Measurements from ENCODE around the gene SPECC1.
"Not testable (repeated sequence)": the region's sequence is repeated elsewhere in the genome, so short reads cannot be mapped to it uniquely, and the experiment has no call there.

Gene SPECC1

DNA sequence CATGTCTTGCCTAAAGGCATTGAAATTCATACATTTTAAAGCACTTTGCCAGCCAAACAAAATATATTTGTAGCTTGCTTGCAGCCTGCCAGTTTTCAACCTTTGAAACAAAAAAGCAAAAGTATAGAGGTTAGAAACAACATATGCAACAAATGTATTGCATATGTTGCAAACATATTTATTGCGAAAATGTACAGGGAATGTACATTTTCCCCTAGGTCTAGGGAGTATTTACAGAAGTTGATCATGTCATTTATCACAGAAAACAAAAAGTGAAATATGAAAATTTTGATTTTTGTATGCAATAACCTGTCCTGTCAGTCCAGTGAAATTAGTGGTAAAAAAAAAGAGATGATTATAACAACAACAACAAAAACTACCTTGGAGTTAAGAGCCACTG, 171.5 kb downstream of the SPECC1 start:
- DNase-seq, result no peak

DNA sequence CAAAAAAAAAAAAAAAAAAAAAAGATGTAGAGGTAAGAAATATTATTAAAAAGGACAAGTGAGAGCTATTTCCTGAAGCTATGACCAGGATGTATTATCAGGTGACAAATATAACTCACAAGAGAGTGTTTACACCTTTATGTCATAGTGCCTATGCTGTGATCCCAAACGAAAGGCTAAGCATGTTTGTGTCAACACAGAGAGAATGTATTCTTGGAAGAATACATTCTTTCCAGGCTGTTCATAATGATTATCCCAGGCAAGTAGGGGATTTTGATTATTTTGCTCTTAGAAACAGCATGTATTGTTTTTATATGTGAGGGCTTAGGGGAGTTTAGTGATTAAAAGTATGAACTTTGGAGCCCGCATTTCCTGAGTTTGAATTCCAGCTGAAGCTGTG, 175.0 kb downstream of the SPECC1 start:
- DNase-seq, result no peak

DNA sequence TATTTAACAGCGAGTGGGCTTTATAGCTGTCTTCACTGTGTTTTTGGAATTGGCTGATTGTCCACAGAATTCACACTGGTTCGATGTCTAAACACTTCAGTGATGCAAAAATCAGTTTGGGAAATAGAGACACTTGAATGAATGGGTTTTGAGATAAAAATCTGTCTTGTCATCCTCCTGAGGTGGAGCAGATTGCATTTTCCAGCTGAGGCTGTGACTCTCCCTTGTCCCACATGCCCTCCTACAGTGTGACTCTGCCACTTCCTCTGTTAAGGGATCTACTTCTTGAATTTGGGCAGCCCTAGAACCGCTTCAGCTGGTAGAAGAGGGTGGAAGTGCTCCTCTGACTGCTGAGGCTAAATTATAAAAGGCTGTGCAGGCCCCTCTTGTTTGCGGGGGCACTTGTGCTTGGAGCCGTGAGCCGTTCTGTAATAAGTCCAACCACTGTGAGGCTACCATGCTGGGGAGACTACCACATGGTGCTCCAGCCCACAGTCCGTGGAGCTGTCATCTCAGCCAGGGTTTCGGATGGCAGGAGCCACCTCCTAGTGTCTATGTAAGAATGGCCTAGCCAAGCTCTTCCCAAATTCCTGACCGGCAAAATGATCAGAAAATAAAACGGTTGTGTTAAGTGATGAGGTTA, 175.9 kb downstream of the SPECC1 start:
- no peak for DNase-seq

DNA sequence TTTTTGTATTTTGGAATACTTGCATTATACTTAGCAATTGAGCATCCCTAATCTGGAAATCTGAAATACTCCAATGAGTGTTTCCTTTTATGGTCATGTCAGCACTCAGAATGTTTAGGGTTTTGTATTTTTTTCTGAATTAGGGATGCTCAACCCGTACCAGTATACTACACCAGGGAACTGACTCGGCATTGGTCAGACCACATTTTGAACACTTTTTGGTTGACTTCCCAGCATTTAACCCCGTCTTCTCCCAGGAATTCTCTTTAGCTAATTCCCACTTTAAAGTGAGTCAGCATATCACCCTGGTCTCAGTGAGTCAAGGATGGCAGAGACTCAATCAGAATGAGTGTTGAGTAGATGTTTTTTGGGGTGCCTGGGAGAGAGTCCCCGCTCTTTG, 177.9 kb downstream of the SPECC1 start:
- DNase-seq, result no peak

DNA sequence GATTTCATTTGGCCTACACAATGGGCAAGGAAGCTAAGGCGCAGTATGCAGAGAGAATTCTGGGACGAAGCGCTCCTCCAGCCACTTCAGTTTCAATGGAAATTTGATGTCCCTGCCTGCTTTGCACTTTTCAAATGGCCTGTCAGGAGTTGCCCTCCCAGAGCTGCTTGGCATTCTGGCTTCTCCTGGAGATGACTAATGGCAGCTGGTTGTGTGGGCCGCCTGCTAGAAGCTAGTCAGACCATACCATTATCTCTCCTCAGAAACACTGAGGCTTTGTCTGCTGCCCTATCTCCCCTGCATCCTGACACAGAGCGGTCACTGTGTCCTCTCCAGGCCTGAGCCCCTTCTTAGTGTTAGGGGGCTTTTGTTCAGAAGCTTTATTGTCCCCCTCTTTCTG, 180.1 kb downstream of the SPECC1 start:
- DNase-seq, result no peak

DNA sequence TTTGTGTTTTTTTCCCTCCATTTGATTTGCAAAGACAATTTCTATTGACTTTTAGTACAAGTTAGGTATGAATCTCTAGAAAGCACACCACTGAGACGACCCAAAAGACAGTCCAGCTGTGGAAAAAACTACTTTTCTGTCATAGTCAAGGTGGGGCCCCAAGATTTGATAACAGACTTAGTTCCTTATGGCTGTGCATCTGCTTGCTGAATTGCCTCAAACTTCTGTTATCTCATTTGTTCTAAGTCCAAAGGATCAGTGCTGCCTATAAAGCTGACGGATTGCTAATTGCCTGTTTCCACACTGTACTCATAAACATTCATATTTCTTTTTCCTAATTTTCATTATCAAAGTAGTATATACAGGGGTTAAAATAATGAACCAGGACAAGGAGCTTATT, 180.8 kb downstream of the SPECC1 start:
- no peak for DNase-seq

DNA sequence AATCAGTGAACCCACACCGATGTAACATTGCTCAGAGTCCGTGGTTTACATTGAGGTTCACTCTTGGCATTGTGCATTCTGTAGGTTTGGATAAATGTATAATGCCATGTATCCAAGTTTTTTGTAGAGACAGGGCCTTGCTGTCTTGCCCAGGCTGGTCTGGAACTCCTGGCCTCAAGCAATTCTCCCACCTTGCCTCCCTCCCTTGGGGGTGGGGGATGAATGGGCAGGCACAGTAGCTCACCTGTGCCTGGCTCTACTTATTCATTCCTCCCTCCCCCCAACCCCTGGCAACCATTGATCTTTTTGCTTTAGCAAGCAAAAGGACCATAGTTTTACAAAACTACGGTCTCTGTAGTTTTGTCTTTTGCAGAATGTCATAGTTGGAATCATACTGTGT, 181.4 kb downstream of the SPECC1 start:
- no peak for DNase-seq

DNA sequence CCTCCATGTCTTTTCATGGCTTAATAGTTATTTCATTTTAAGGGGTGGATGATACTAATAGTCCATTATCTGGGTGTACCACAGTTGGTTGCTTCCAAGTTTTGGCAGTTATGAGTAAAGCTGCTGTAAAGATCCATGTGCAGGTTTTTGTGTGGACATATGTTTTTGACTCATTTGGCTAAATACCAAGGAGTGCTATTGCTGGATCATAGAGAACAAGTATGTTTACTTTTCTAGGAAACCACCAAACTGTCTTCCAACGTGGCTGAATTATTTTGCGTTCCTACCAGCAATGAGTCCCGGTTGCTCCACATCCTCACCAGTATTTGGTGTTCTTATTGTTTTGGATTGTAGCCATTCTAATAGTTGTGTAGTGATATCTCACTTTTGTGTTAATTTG, 181.9 kb downstream of the SPECC1 start:
- no peak for DNase-seq

DNA sequence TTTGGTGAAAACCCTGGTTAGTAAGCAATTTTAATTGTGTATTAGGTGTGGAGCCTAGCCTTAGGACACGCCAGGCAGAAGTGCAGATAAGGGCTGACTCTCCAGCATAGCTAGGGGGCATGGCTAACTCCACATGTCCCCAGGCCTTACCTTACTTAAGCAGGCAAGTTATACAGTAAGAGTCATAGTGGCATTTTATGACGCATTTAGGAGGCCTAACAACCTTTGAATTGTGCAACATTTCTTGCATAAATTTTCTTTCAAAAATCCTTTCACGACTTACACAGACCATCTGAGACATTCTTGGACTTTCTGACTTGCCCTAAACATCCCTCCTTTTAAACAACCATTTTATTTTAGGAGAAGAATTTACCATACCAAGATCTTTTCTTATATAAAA, 187.1 kb downstream of the SPECC1 start:
- DNase-seq, result not testable (repeated sequence)

DNA sequence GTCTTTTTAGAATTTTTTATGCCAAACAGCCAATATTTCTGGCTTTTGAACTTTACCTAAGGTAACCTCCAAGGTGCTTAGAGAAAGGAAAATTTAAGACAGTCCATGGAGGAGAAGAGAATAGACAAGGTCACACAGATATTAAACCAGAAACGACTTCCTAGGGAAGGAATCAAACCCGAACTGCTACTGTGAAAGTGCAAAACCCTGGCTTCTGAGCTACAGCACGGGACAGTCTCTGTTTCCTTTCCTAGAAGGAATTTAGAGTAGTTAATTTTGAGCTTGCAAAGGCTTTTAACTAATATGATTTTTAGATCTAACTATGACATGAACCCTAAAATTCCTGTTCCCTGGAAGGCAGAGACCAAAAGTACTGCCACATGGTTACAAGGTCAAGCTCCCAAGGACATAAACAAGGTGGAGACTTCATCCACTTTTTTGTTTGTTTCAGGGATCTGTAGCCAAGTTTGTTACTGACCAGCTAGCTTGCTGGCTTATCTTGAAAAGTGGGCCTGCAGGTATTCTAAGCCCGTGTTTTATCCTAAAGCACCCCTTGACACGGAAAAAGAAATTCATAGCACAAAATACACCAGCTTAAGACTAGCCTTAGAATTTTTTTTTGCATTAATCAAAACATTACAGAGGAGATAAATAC, 188.2 kb downstream of the SPECC1 start:
- no peak for DNase-seq

DNA sequence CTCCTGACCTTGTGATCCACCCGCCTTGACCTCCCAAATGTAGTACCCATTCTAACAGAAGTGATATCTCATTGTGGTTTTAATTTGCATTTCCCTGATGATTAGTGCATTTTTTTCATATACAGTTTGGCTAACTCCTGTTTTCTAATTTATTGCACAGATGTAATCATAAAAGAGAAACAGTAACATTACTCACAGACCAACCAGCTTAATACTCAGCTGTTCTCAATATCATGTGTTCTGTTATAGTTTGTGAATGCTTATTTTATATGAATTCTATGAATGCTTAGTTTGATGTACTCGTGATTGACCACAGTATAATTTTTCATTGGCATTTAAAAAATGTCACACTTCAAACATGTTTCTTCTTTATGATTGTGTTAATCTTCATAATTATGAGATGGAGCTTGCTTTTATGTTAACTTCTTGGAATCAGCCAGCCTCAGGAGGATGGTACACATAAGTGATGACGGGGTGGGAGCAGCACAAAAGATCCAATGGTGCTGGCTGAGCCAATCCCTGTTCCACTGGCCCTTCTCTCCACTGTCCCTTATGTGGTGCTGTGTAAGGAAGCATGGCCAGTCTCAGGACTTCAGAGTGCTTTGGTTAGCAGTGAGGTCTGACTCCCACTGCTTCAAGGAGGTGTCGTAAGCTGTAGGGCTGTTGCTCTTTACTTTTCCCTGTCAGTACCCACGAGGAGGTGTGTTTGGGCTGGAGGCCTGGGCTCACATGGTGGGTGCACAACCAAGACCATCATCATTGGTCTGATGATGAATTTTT, 191.0 kb downstream of the SPECC1 start:
- no peak for DNase-seq

DNA sequence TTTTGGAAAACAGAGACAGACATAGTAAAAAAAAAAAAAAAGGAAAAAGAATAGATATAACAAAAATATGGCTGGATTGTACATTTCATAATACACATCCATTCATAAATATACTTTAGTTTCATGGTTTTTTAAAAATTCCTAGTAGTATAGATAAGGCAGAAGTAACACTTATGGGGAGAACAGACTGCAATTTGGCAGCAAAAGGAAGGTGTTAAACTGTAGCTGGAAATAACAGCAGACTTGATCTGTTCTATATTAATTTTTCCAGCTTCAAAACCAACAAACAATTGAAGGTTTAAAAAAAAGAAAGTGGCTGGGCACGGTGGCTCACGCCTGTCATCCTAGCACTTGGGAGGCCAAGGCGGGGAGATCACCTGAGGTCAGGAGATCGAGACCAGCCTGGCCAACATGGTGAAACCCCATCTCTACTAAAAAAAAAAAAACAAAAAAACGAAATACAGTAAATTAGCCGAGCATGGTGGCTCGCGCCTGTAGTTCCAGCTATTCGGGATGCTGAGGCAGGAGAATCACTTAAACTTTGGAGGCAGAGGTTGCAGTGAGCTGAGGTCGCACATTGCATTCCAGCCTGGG, 191.8 kb downstream of the SPECC1 start:
- no peak for DNase-seq

DNA sequence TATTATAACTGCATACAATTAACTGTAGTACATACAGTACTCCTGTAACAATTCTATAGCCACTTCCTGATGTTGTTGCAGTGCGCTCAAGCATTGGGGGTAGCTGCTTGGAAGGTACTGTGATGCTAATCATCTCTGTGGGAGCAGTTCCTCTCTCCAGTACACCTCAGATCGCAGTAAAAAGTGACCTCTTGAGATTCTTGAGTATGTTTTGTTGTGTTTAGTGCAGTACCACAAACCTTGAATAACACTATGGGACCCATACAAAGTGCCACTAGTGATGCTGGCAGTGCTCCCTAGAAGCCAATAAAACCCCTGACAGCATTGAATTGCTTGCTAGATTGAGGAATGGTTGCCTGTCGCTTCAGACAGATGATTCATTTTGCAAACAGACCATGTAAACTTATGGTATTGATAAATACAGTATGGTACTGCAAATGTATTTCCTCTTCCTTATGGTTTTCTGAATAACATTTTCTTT, 193.0 kb downstream of the SPECC1 start:
- DNase-seq, result no peak

DNA sequence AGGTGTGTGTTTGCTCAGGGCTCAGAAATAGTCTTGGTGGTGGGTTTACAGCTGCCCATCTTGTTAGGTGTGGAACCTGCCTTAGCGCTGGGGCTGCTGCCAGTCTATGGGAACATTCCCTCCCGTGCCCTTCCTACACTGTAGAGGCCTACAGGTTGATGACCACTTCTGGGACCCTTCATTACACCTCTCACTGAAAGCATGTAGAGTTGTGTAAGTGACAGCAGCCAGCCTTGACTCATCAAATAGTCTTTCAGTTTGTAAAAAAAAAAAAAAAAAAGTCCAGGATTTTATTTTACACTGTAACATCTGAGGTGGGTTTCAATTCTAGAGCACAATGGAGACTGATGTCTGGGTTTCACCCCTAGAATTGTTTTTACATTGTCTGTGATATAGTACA, 193.9 kb downstream of the SPECC1 start:
- no peak for DNase-seq

DNA sequence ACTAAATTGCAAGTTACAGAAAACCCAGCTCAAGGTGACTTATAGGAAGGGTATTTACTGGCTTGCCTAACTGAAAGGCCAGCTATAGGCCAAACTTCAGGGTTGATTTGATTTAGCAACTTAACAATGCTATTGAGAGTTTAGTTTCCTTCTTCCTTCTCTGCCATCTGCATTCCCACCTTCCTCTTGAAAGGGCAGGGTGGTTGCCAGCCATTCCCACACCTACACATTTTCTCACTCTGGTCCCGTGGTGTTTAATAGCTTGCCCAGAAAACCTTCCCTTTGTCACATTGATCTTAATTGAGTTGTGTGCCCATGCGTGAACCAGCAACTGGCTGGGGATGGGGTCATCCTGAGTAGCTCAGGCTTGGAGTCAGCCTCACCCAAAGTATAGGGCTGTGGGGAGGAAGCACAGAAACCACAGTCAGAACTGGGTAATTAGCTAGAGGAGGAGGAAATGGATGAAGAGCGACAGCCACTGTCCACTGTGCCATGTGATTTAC, 194.7 kb downstream of the SPECC1 start:
- DNase-seq, result no peak

DNA sequence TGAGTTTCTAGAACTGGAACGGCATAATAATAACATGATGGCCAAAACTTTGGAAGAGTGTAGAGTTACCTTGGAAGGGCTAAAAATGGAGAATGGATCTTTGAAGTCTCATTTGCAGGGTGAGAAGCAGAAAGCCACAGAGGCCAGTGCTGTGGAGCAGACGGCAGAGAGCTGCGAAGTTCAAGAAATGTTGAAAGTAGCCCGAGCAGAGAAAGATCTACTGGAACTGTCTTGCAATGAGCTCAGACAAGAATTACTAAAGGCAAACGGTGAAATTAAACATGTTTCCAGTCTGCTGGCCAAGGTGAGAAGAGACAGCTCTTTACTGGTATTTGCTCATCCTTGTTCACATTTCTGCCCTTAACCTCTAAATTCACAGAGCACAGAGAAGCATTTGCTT, 196.4 kb downstream of the SPECC1 start:
- DNase-seq, result no peak

DNA sequence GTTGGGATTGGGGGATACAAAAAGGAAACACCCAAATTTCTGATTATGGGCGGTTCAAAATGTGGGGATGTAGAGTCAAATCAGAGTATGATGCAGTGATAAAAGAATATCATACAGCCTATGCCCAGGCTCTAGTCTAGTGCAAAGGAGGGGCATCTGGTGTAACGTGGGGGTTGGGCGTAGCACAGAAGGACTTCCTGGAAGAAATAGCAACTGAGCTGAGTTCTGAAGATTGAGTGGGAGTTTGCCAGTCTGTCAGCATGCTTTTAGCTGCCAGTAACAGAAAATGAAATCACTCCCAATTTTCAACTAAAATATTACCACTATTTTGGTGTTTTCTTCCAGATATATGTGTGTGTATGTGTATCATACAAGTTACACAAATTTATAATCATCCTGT, 196.9 kb downstream of the SPECC1 start:
- no peak for DNase-seq

DNA sequence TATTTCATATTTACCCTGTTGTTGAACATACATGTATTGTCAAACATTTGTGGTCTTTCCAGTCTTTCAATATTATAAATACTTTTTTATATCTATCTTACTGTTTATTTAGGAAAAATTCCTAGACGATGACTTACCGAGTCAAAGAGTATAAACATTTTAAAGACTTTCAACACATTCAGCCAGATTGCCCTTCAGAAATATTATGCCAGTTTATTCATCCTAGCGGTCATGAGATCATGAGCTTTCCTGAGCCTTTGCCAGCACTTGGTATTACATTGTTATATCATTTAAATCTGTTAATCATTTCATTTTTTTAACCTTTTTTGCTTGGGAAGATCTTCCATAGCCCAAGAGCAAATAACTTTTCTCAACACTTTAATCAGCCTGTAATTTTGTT, 197.4 kb downstream of the SPECC1 start:
- DNase-seq, result no peak

DNA sequence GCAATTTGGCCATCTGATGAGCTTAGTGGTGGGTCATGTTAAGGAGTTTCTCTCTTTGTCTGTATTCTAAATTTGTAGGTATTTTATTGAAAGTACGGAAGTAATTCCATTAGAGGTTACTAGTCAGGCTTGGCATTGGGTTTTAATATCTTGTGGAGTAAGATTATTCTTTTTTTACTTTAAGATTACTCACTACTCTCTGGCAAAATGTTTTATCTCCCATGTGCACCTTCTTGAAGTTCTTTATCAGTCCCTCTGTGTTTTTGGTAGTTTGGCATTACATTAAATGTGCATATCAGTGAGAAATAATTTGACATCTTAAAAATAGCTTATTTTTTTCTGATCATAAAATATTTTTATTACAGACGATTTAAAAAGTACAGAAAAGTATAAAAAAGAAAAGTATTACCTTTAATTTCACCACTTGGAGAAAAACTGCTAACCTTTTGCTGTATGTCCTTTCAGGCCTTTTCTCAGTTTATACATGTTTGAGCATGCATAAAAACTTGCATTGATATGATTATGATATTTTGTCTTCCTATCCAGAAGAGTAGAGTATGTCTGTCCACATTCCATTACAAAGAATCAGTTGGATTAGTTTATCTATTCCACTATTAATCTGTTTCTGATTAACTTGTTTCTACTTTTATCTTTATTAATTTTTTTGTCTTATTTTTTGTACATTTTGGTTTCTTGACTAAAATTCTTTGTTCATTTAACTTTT, 198.3 kb downstream of the SPECC1 start:
- no peak for DNase-seq

DNA sequence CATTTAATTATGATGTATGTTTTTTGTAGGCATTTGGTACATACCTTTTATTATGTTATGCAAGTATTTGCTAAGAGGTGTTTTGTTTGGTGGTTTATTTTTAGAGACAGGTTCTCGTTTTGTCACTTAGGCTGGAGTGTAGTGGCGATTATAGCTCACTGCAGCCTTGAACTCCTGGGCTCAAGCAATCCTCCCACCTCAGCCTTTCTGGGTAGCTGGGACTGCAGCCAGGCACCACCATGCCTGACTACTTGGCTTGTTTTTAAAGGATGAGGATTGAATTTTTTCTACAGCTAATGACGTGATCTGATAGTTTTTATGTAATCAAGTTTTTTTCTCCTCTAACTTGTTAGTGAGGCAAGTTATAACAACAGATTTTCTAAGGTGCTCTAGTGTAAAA, 199.6 kb downstream of the SPECC1 start:
- no peak for DNase-seq

DNA sequence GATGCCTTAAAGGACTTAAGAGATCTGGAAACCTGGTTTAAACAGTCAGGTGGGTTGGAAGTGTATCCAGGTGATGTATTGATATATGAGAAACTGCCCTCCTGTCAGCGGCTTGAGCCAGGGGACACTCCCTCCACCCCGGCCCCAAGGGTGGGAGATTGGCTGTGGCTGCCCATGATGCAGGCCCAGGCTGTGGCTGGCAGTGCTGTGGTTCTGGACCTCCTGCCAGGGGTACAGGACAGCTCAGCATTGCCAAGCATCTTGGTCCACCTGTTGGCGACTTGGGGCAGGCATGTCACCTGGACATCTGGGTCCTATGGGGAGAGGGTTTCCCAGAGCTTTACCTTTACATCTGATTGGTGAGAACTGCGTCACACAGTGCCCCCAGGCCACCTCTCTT, 201.0 kb downstream of the SPECC1 start:
- DNase-seq, result no peak

DNA sequence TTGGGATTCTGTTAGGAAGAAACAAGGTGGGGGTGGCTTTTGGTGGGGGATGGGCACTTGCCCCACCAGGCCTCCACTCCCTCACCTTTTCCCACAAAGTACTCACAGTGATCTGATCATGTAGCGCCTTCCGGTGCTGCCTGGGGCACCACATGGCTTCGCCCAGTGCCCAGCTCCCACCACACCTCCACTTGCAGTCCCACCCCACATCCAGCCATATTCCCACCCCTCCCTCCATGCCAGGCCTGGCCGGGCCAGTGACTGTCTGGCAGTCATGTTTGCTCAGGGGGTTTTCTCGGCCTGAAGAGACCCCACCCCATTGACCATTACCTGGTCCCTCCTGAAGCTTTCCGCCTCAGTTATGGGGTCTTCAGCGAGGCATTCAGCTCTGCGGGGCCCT, 201.5 kb downstream of the SPECC1 start:
- no peak for DNase-seq

DNA sequence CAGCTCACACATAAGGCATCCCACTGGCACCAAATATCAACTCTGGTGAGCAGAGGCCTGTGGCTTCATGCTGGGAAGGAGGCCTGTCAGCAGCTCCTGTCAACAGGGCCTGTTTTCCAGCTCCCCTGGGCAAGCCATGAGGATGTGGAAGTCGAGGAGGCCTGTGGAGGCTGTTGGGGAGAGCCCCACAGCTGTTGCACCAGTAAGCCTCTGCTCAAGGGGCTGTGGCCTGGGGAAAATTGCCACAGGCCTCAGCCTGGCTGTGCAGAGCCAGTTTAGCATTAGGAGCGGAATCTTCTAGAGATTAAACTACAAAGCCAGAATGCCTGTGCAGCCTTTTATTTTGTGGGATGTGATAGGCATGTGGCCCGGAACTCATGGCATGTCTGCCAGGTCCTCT, 202.1 kb downstream of the SPECC1 start:
- no peak for DNase-seq
